NCI-H524 (cell line): ENCODE measurements around the gene SLC15A1.

Experiments used
- DNase-seq, 2 experiments: peaks; one replicate each; lab custom pipeline; 2025; lab: John Stamatoyannopoulos, UW

Gene SLC15A1

DNA sequence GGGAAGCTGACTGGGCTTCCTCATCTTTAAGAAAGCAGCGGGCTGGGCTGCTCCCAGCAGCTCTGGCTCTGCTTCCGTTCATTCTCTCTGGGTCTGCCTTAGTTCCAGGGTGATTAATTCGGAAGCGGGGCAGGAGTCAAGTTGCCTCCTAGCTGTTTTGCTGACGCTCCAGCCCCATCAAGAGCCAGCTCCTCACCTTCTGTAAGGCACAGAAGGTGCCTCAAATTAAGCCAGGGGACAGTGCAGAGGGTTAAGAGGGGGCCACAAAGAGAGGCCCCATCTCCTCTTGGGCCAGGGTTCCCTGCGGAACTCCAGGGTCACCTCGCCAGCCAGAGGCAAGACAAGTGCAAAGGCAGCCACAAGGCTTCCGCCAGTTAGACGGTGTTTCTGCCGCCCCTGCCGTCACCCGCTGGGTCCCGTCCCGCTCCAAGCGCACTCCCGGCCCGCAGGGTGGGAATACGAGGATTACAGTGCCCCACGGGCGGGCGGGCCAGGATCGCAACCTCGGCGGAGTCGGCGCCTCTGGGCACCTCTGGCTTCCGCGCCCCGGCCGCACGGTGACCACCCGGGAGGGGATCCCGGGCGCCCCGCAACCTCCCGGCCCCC is 508 bp downstream of the SLC15A1 start:
- DNase-seq, result peak in 1 of 2 experiments; percentile 33

DNA sequence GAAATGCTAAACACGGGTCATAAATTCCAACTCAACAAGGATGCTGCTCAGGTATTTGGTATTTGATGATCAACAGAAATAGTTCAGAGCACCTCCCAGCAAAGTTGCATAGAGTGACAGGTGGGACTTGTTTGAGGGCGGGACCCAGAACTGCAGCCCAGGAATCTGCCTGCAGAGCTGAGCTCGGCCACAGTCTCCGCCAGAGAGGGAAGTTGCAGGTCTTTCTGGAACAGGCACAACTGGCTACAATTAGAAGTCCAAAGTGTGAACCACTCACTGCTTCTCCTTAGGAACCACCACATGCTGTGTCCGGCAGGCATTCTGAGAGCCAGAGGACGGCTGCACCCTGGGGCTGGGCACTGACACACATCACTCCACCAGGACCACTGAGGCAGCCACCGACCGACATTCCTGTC is 1.1 kb downstream of the SLC15A1 start:
- DNase-seq, result peak in 1 of 2 experiments; percentile 2

GRCh38 chr13:98749501-98749900 is 3.0 kb downstream of the SLC15A1 start:
- no peak for DNase-seq

DNA sequence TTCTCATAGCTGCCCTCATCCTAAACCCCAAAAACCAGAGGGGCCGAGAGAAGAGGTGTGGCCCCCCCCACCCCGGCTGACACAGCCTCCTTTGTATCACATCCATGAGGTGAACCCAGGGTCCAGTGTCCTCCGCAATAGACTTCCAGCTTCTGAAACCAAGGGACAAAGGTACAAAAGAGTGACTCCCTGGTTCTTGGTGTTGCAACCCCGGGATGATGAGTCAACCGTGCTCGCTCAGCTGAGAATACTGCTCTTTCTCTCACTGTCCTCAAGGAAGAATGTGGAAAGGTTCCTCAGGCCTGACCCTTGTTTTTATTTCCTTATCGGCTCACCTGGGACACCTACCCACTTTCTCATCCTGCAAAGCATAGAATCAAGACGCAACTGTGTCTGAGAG is 5.5 kb downstream of the SLC15A1 start:
- no peak for DNase-seq

DNA sequence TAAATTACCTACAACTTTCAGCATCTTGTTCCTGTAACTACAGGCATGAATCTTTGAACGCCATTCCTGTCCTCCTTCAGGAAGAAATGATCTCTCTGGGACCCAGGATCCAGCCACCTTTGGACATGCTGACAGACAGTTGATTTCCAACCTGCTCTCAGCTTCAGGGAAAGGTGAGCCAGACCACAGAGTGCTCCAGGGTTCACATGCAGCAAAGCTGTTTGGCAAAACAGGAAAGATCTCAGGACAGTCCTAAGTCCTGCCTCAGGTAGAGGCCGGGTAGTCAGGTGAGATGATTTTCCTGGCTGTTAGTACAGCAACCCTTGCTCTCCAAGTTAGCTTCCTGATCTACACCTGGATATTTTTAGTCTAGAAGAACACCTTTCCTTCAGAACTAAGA is 9.1 kb downstream of the SLC15A1 start:
- no peak for DNase-seq

DNA sequence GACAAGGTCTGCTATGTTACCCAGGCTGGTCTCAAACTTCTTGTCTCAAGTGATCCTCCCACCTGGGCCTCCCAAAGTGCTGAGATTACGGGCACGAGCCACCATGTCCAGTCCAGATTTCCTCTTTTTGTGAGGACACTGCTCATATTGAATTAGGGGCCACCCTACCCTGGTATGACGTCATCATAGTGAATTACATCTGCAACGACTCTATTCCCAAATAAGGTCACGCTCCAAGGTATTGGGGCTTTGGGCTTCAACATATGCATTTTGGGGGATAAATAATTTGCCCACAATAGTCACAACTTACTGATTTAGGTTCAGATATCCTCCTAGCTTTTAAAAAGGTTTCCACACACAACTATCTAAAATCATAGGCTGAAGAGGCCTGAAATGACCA is 9.5 kb downstream of the SLC15A1 start:
- no peak for DNase-seq

GRCh38 chr13:98741741-98742435 is 10.6 kb downstream of the SLC15A1 start:
- DNase-seq, result peak in 1 of 2 experiments; percentile 33

DNA sequence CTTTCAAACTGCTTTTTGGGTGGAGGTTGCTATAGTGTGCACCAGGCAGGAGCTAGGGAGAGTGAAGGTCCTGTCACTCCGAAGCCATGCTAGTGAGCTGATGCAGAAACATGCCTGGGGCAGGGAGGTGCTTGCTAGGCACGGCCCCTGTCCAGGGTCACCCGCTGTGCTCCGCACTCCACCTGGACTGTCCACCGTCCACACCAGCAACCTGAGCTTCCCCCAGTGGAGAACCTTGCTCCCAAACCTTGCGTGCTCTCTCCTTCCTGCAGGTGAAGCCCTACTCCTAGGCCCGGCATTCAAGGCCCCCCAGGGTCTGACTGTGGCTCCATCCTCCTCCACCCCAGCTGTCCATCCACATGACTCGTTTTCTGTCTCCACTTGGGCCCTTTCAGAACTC is 12.3 kb downstream of the SLC15A1 start:
- no peak for DNase-seq

DNA sequence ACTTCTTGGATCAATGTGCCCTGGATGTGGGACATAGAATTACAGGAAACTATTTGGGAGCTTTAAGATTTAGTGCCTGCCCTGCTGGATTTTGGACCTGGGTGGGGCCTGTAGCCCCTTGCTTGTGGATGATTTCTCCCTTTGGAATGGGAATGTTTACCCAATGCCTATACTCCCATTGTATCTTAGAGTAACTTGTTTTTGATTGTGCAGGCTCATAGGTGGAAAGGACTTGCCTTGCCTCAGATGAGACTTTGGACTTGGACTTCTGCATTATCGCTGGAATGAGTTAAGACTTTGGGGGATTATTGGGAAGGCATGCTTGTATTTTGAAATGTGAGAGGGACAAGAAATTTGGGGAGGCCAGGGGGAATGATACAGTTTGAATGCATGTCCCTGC is 13.5 kb downstream of the SLC15A1 start:
- no peak for DNase-seq

DNA sequence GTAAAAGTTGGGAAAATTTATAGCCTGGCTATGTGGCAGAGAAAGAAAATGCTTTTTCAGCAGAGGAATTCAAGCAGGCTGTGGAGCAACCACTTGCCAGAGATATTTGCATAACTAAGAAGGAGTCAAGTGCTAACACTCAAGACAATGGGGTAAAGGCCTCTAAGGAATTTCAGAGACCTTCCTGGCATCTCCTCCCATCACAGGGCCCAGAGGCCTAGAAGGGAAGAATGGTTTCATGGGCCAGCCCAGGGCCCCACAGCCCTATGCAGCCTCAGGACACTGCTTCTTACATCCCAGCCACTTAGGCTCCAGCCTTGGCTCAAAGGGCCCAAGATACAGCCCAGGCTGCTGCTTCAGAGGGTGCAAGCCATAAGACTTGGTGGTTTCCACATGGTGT is 14.3 kb downstream of the SLC15A1 start:
- no peak for DNase-seq

DNA sequence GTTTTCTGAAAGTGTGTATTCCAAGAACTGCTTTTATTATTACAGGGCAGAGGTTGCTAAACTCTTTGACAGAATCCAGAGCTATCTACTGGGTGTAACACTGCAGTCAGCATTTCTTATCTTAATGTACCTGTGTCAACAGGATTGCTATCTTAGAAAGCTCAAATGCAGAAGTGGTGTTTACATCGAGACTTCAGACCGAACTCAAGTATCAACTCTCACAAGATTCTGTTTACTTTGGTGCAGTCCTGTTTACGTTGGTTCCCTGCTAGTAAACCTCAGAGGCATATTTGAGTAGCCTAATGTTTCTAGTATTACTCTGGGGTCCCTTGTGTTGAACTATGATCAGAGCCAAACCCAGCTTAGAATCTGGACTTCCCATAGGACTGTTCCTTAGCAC is 20.5 kb downstream of the SLC15A1 start:
- DNase-seq, result no peak

DNA sequence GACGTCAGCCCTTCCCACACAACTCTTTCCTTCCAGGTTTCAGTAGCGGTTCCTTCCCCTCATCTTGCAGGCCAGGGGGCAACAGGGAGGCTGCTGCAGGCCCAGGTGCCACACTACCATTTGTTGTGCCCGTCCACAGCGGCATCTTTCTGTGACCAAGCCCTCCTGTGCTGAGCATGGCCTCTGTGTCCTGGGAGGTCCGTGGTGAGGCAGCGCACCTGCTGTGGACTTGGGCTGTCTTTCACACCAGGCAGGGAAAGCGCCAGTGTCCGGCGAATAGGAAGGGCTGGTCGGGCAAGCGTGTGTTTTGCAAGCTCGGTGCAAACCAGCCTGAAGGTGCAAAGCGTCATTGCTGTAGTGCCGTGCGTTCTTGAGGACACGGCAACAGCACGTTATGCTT is 21.4 kb downstream of the SLC15A1 start:
- no peak for DNase-seq

GRCh38 chr13:98730441-98730840 is 22.0 kb downstream of the SLC15A1 start:
- DNase-seq, result no peak

- no peak for DNase-seq
Measured at GRCh38 chr13:98729658-98730057, 22.8 kb downstream of the SLC15A1 start.

GRCh38 chr13:98722958-98723357 is 29.5 kb downstream of the SLC15A1 start:
- no peak for DNase-seq

DNA sequence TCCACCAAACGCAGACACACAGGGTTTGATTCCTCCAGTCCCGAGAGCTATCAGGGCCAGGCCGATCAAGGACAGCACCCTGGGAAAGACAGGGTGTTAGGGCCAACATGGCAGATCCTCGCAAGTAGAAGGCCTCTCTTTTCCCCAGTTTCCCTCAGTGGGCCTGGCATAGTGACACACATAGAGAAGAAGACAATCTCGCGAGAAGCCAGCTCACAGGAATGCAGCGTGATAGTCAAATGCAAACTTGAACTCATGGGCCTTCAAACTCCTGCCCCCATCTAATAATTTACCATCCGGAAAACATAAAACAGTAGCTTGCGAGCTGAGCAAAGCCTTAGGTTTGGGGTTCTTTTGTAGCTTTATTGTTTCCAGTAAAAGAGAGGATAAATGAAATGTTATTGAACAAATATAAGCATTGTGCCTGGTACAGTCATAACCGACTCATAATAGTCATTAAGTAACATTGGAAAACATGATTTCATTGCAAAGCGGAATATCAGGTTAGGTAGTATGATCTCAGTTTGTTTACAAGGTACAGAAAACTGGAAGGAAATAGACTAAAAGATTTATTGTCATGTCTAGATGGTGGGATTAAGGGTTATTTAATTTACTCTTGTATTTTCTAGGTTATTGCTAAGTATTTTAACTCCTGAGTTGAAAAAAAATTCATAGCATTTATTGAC is 30.5 kb downstream of the SLC15A1 start:
- DNase-seq, result no peak

DNA sequence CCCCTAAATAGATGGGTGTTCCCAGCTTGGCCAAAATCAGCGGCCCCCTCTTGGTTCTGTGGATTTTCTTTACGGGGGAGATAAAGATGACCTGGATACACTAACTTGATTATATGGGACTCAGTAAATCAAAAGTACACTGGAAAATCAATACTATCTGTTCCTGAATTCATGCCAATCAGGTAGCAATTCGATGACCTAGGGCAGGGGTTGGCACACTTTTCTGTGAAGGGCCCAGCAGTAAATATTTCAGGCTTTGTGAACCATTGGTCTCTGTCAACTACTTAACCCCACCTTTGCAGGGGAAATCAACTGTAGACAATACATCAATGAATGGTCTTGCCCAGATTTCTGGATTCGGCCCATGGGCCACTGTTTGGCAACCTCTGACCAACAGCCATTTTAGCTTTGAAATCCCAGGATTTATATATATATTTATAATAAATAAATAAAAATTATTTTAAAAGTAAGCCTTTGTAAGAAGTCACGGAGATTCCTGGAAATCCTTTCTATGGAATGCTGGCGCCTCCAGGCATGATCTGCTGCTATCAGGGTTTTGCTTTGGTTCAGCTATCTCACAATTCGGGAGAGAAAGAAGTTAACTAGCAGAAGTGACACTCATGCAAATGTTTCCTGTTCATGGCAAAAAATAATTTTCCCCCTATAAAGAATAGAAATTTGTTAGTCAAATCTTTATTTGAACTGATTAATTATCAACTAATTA is 32.8 kb downstream of the SLC15A1 start:
- DNase-seq, result no peak

GRCh38 chr13:98717891-98718290 is 34.6 kb downstream of the SLC15A1 start:
- DNase-seq, result no peak

GRCh38 chr13:98717256-98717655 is 35.2 kb downstream of the SLC15A1 start:
- no peak for DNase-seq

DNA sequence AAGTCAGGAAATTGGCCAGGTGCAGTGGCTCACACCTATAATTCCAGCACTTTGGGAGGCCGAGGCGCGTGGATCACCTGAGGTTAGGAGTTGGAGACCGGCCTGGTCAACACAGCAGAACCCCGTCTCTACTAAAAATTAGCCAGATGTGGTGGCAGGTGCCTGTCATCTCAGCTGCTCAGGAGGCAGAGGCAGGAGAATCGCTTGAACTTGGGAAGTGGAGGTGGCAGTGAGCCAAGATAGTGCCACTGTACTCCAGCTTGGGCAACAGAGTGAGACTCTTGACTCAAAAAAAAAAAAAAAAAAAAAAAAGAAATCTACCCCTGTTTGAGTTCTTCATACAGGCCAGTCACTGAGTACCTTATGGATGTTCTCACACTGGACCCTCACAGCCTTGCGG is 42.0 kb downstream of the SLC15A1 start:
- no peak for DNase-seq

- no peak for DNase-seq
Measured at GRCh38 chr13:98707281-98707999, 45.0 kb downstream of the SLC15A1 start.
